CD4-positive, alpha-beta T cell treated with Interleukin-2 at 100 ng/mL for 4 hours (primary cell): ENCODE data around the gene CACNA2D4.

Experiments
- DNase-seq: peaks from one replicate; pipeline ENCODE4 v3.0.0-alpha.2; 2020; ENCODE audit warnings: low spot score

The CACNA2D4 gene

GRCh38 chr12:1870998-1871917 lies 47.2 kb downstream of the CACNA2D4 start:
- DNase-seq, result no peak

- no peak for DNase-seq
Measured at GRCh38 chr12:1870086-1870485, 48.4 kb downstream of the CACNA2D4 start.

GRCh38 chr12:1869145-1869544 lies 49.3 kb downstream of the CACNA2D4 start:
- no peak for DNase-seq

- DNase-seq, result no peak
Measured at GRCh38 chr12:1865284-1865866, 53.1 kb downstream of the CACNA2D4 start.

- DNase-seq, result no peak
Measured at GRCh38 chr12:1864867-1865266, 53.6 kb downstream of the CACNA2D4 start.

GRCh38 chr12:1864456-1864855 lies 54.0 kb downstream of the CACNA2D4 start:
- no peak for DNase-seq

GRCh38 chr12:1863823-1864222 lies 54.6 kb downstream of the CACNA2D4 start:
- no peak for DNase-seq

GRCh38 chr12:1862973-1863372 lies 55.5 kb downstream of the CACNA2D4 start:
- no peak for DNase-seq

GRCh38 chr12:1859643-1860042 lies 58.8 kb downstream of the CACNA2D4 start:
- DNase-seq, result no peak

GRCh38 chr12:1858456-1858855 lies 60.0 kb downstream of the CACNA2D4 start:
- DNase-seq, result no peak

- no peak for DNase-seq
Measured at GRCh38 chr12:1857821-1858220, 60.6 kb downstream of the CACNA2D4 start.

- no peak for DNase-seq
Measured at GRCh38 chr12:1857086-1857485, 61.4 kb downstream of the CACNA2D4 start.

- no peak for DNase-seq
Measured at GRCh38 chr12:1855241-1855640, 63.2 kb downstream of the CACNA2D4 start.

GRCh38 chr12:1853716-1854115 lies 64.7 kb downstream of the CACNA2D4 start:
- no peak for DNase-seq

GRCh38 chr12:1852076-1852475 lies 66.4 kb downstream of the CACNA2D4 start:
- no peak for DNase-seq

GRCh38 chr12:1851151-1851701 lies 67.2 kb downstream of the CACNA2D4 start:
- DNase-seq, result no peak

- no peak for DNase-seq
Measured at GRCh38 chr12:1848745-1849144, 69.7 kb downstream of the CACNA2D4 start.

- DNase-seq, result no peak
Measured at GRCh38 chr12:1848146-1848545, 70.3 kb downstream of the CACNA2D4 start.

- DNase-seq, result no peak
Measured at GRCh38 chr12:1847411-1847810, 71.0 kb downstream of the CACNA2D4 start.

GRCh38 chr12:1846421-1847405 lies 71.7 kb downstream of the CACNA2D4 start:
- DNase-seq, result no peak

- no peak for DNase-seq
Measured at GRCh38 chr12:1845886-1846285, 72.6 kb downstream of the CACNA2D4 start.

GRCh38 chr12:1845427-1845826 lies 73.0 kb downstream of the CACNA2D4 start:
- DNase-seq, result no peak
